ENCODE results near the gene DNAJC13. TPM values are rescaled to one million over a fixed set of nuclear protein-coding genes. Genes with fewer than 3 reads are reported as not detected.

DNAJC13 gene
- total and polyA plus RNA-seq, 2 of the 8 experiments (the other 6 are each of a cell fraction or from before 2014, with no cell fraction given), result 7.9 to 28.8 TPM

DNA sequence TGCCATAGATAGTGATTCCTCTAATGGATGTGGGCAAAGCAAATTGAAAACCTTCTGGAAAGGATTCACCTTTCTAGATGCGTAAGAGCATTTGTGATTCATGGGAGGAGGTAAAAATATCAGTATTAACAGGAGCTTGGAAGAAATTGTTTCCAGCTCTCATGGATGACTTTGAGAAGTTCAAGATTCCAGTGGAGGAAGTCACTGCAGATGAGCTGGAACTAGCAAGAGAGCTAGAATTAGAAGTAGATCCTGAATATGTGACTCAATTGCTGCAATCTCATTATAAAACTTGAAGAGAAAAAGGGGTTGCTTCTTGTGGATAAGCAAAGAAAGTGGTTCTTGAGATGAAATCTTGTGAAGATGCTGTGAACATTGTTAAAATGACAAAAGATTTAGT, 91.8 kb downstream of the DNAJC13 start (continued):
- TF ChIP-seq SIRT6 (IDR thresholded peaks at IDR 0.05; ENCODE audit: low read length) (no peak), TCF12 (IDR thresholded peaks at IDR 0.05; ENCODE audit: low read depth, low read length) (no peak), SIN3A (conservative IDR thresholded peaks at IDR 0.05 in 1 of 2, IDR thresholded peaks at IDR 0.05 in 1 of 2; ENCODE audit: low read depth in 1 of 2, low read length in 2 of 2) (no peak), TEAD4 (IDR thresholded peaks at IDR 0.05; ENCODE audit: low read depth, low read length) (no peak), KDM1A (IDR thresholded peaks at IDR 0.05; ENCODE audit: borderline replicate concordance, low read length) (no peak)
